Loucy (cell line): Measurements from ENCODE around the gene NMT2.

ENCODE experiments used
- H2AFZ ChIP-seq: fragments of 200-600 bp; sonication (generic); 2 replicates; pipeline ENCODE4 v1.6.0; 2016; ENCODE audit warnings: antibody characterized with exemption, mild to moderate bottlenecking, low read length, moderate library complexity
- H3F3A ChIP-seq: fragments of 200-600 bp; 2 replicates; pipeline ENCODE4 v1.6.0; 2016; ENCODE audit warnings: antibody characterized with exemption, low read depth, mild to moderate bottlenecking
- H3K27me3 ChIP-seq: fragments of 200-600 bp; sonication (generic); 2 replicates; pipeline ENCODE4 v1.6.1; 2014; ENCODE audit warnings: low read length, mild to moderate bottlenecking; ENCODE audit not compliant: insufficient read depth, poor library complexity, severe bottlenecking
- H3K36me3 ChIP-seq: fragments of 200-600 bp; sonication (generic); 2 replicates; pipeline ENCODE4 v1.6.1; 2016; ENCODE audit warnings: low read length; ENCODE audit not compliant: insufficient read depth
- H3K4me1 ChIP-seq: fragments of 200-600 bp; sonication (generic); 2 replicates; pipeline ENCODE4 v1.5.1; 2014; ENCODE audit warnings: low read length, mild to moderate bottlenecking; ENCODE audit not compliant: insufficient read depth, poor library complexity, severe bottlenecking
- H3K4me2 ChIP-seq: fragments of 200-600 bp; sonication (generic); 2 replicates; pipeline ENCODE4 v1.6.0; 2014; ENCODE audit warnings: antibody characterized with exemption, low read length, low read depth, mild to moderate bottlenecking; ENCODE audit not compliant: poor library complexity, severe bottlenecking
- H3K4me3 ChIP-seq: fragments of 200-600 bp; sonication (generic); 2 replicates; pipeline ENCODE4 v1.5.1; 2014; ENCODE audit warnings: low read length, mild to moderate bottlenecking, mixed read lengths; ENCODE audit not compliant: poor library complexity, severe bottlenecking
- H3K79me2 ChIP-seq: fragments of 200-600 bp; sonication (generic); 2 replicates; pipeline ENCODE4 v1.6.1; 2014; ENCODE audit warnings: low read length; ENCODE audit not compliant: insufficient read depth
- H3K9ac ChIP-seq: fragments of 200-600 bp; sonication (generic); 2 replicates; pipeline ENCODE4 v1.6.0; 2014; ENCODE audit warnings: mild to moderate bottlenecking, low read depth, low read length, moderate library complexity; ENCODE audit not compliant: poor library complexity, severe bottlenecking
- H3K9me2 ChIP-seq: fragments of 200-600 bp; sonication (generic); replicated peaks from 2 replicates; pipeline ENCODE4 v1.6.1; 2016; ENCODE audit warnings: low read depth, low read length, mixed read lengths
- H3K9me3 ChIP-seq: fragments of 200-600 bp; sonication (generic); 2 replicates; pipeline ENCODE4 v1.6.1; 2014; ENCODE audit warnings: mild to moderate bottlenecking, antibody characterized with exemption, low read length, low read depth; ENCODE audit not compliant: insufficient read depth
- H4K20me1 ChIP-seq: fragments of 200-600 bp; sonication (generic); 2 replicates; pipeline ENCODE4 v1.6.0; 2014; ENCODE audit warnings: antibody characterized with exemption, low read length, mild to moderate bottlenecking; ENCODE audit not compliant: insufficient read depth, poor library complexity, severe bottlenecking
- CTCF ChIP-seq: fragments of 200-600 bp; sonication (generic); conservative IDR thresholded peaks from 2 replicates; pipeline ENCODE4 v1.5.1; 2014; ENCODE audit warnings: mild to moderate bottlenecking, antibody characterized with exemption, low read length
- EZH2phosphoT487 ChIP-seq: fragments of 200-600 bp; IDR thresholded peaks from 2 replicates; pipeline ENCODE4 v1.6.1; 2018; ENCODE audit warnings: antibody characterized with exemption, mild to moderate bottlenecking, moderate library complexity, borderline replicate concordance

NMT2 gene

DNA sequence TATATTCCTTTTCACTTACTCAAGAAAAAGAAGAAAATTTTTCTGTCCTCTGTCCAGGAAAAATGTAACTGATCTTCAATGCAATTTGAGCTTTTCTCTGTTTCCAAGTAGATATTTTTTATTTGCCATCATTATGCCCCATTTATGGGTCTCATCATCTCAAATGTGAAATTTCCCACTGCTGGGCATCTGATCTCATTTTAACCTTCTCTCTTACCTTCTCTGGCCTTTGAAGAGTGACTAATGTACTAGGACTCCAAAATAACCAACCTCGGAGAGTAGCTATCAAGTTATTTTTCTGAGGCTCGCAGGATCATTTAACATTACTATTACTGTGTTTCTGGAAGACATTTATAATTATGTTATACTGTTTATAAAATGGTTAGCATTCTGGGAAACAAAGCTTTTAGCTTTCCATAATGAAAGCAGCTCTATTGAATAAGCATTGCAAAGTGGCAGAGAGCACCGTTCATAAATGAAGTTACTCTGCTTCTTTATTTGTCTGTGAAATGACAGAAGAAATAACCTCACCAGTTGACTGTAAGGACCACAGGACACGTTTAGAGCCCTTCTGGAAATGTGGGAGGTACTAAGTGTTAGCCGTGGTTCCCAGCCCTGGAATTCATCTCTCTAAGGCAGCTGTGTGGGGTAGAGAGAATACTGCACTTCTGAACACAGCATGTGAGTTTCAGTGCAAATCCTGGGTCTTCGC is 33.3 kb upstream of the NMT2 start:
- Histone ChIP-seq H3K79me2 (no peaks in the 10 kb centered on the region), H3K9ac (no peak overlapping the region), H4K20me1 (no peaks in the 10 kb centered on the region), H3K9me2 (no peaks in the 10 kb centered on the region), H3K4me1 (peaks cover 8% of the 10 kb centered on the region), H3K4me3 (no peak overlapping the region), H3K9me3 (no peaks in the 10 kb centered on the region), H2AFZ (no peak overlapping the region), H3K27me3 (no peaks in the 10 kb centered on the region), H3K36me3 (no peaks in the 10 kb centered on the region), H3F3A (no peaks in the 10 kb centered on the region), H3K4me2 (no peak overlapping the region)
- no peak for TF ChIP-seq CTCF
- no peak for TF ChIP-seq EZH2phosphoT487

- H3K9ac ChIP-seq: no peak overlapping the region
- H3K4me1 ChIP-seq: peaks cover 14% of the 10 kb centered on the region
- no peaks in the 10 kb centered on the region for H4K20me1 ChIP-seq
- H3F3A ChIP-seq: no peaks in the 10 kb centered on the region
- no peaks in the 10 kb centered on the region for H3K79me2 ChIP-seq
- no peak overlapping the region for H3K4me2 ChIP-seq
- no peak overlapping the region for H3K4me3 ChIP-seq
- TF ChIP-seq CTCF (no peak), EZH2phosphoT487 (no peak)
- no peak overlapping the region for H2AFZ ChIP-seq
- H3K9me2 ChIP-seq: no peaks in the 10 kb centered on the region
- no peaks in the 10 kb centered on the region for H3K9me3 ChIP-seq
- H3K27me3 ChIP-seq: no peaks in the 10 kb centered on the region
- H3K36me3 ChIP-seq: no peaks in the 10 kb centered on the region
These were observed 32.1 kb upstream of the NMT2 start for GRCh38 chr10:15200626-15201025.

DNA sequence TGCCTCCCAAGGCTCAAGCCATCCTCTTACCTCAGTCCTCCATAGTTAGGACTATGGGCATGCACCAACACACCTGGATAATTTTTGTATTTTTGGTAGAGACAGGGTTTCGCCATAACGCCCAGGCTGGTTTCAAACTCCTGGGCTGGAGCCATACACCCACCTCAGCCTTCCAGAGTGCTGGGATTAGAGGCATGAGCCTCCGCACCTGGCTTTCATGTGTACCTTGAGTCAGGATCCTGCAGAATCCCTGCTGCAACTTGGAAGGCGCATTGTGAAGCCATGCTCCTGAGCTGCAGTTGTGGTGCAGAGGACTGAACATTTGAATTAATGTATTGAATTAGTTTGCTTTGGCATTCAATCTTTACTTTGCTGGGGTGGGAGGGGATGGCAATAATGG is 29.4 kb upstream of the NMT2 start:
- no peak for TF ChIP-seq EZH2phosphoT487
- no peak for TF ChIP-seq CTCF
- no peaks in the 10 kb centered on the region for H3K36me3 ChIP-seq
- no peaks in the 10 kb centered on the region for H3K9me3 ChIP-seq
- peaks cover 16% of the 10 kb centered on the region for H3K4me1 ChIP-seq
- no peak overlapping the region for H2AFZ ChIP-seq
- H3K9me2 ChIP-seq: no peaks in the 10 kb centered on the region
- H3K4me3 ChIP-seq: no peak overlapping the region
- no peaks in the 10 kb centered on the region for H4K20me1 ChIP-seq
- no peaks in the 10 kb centered on the region for H3K79me2 ChIP-seq
- H3K4me2 ChIP-seq: no peak overlapping the region
- H3K9ac ChIP-seq: no peak overlapping the region
- no peaks in the 10 kb centered on the region for H3F3A ChIP-seq
- H3K27me3 ChIP-seq: no peaks in the 10 kb centered on the region
